ENCODE results near the gene ODF2L. TPM values are rescaled to one million over a fixed set of nuclear protein-coding genes. Genes with fewer than 3 reads are reported as not detected.

Gene ODF2L
- total RNA-seq = 10 to 100 TPM; 68.1 to 71.2 TPM
- 67.6 TPM for polyA plus RNA-seq (2013, experiment 1 of 2)
- polyA plus RNA-seq (2013, experiment 2 of 2) = 81.6 TPM
- 15.6 to 146 (median 86.9) reads per million in 172 experiments for total RNA-seq

DNA sequence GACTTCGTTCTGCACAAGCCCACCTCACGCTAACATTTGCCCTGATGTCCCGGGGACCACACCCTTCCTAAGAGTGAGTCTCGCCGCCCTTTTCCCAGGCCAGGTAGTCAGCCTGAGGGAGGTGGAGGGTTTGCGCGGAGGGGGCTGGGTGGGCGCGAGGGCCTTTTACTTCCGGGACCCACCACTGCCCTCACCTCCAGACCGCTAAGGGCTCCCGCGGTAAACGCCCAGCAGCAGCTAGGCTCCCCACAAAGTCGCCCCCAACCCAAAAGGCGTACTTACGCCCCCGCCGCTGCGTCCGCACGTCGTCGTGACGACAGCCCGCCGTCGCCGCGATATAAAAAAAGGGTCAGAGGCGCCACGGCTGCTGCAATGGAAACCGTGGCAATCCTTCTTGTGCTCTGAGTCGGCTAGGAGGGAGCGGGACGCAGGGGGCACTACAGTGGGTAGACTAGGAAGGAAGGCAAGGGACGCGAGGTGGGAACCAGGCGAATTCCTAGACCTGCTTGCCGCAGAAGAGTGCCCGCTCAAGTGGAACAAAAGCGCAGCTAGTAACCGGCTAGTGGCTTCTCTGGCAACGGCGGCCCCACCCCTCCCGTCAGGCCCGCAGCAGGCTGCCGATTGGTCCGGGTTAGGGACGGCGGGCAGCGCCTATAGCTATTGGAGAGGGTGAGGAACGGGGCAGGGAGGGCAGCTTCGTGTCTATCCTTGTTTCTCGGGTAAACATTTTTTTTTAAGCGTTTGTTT lies at the start of gene ODF2L:
ODF2L (minus strand) TSS at position 573 of the 747 bp plus-strand sequence. CDS start 9,296 bp downstream, outside the sequence.
- Mint-ChIP-seq H3K9me3 (peaks cover 2% of the 10 kb centered on the region), H3K27ac (peak within 1 kb of the TSS; percentile 96), H3K36me3 (ENCODE audit: low read depth) (peaks cover 13% of the 10 kb centered on the region), H3K4me1 (ENCODE audit: low read depth) (peaks cover 69% of the 10 kb centered on the region), H3K27me3 (no peaks in the 10 kb centered on the region), H3K4me3 (peak within 1 kb of the TSS; percentile 93)
- Histone ChIP-seq H3K36me3 (ENCODE audit: insufficient read depth, low read length) (no peaks in the 10 kb centered on the region), H3K27me3 (ENCODE audit: control insufficient read depth in 1 of 2, insufficient read depth in 2 of 2, low read length in 2 of 2) (no peaks in the 10 kb centered on the region), H3K4me3 (ENCODE audit: low read length) (peak within 1 kb of the TSS; percentile 67), H3K27ac (ENCODE audit: low read depth in 1 of 2, low read length in 2 of 2) (peak within 1 kb of the TSS; percentile 75 to 89), H3K9me3 (ENCODE audit: control insufficient read depth in 1 of 2, insufficient read depth in 1 of 2, low read length in 2 of 2) (no peaks in the 10 kb centered on the region), H3K4me1 (ENCODE audit: insufficient read depth, low read length) (peaks cover 19% of the 10 kb centered on the region)
- intact Hi-C loops (cut with DNase I, micrococcal nuclease) = loop anchor here (5.0 to 10.0 kb wide), 3 partner anchors 309 to 936 kb away; partner anchors contain the start of genes HS2ST1 (in 1 of the 2), SELENOF (in 1 of the 2) and SH3GLB1 (in 1 of the 2)
- ATAC-seq (ENCODE audit: poor library complexity) (peak; percentile 97), DNase-seq (peak; percentile 77 to 95 (median 84))
- TF ChIP-seq CTCF (IDR thresholded peaks at IDR 0.05) = no peak
- POLR2A ChIA-PET = interaction anchor here (0.9 to 2.3 kb wide), 19 partner anchors 9 to 1119 kb away, joined by 3 to 40 read pairs (median 4); partner anchors contain the start of genes BCL10, HS2ST1, LMO4 and SELENOF
- CTCF ChIA-PET = interaction anchor here (0.9 to 1.5 kb wide), 6 partner anchors 8 to 653 kb away, joined by 3 to 10 read pairs (median 4); partner anchors contain the start of gene SH3GLB1

- Mint-ChIP-seq H3K36me3 (ENCODE audit: low read depth) (no peaks in the 10 kb centered on the region), H3K27me3 (no peaks in the 10 kb centered on the region), H3K27ac (no peak overlapping the region), H3K4me3 (no peak overlapping the region), H3K4me1 (ENCODE audit: low read depth) (peaks cover 10% of the 10 kb centered on the region), H3K9me3 (no peaks in the 10 kb centered on the region)
- H3K36me3 ChIP-seq (ENCODE audit: insufficient read depth, low read length) = no peaks in the 10 kb centered on the region
- no peaks in the 10 kb centered on the region for H3K9me3 ChIP-seq (ENCODE audit: control insufficient read depth in 1 of 2, insufficient read depth in 1 of 2, low read length in 2 of 2)
- no peak for DNase-seq
- CTCF ChIA-PET = interaction anchor here (0.7 kb wide), 1 partner anchor 81 kb away, joined by 3 read pairs; no protein-coding TSS in a partner anchor
- no peak overlapping the region for H3K27ac ChIP-seq (ENCODE audit: low read depth in 1 of 2, low read length in 2 of 2)
- no peak for ATAC-seq (ENCODE audit: poor library complexity)
- no peak for TF ChIP-seq CTCF (IDR thresholded peaks at IDR 0.05)
- POLR2A ChIA-PET = no interaction called here
- intact Hi-C loops (cut with DNase I, micrococcal nuclease) = no loop called here
- H3K4me3 ChIP-seq (ENCODE audit: low read length) = no peak overlapping the region
- H3K4me1 ChIP-seq (ENCODE audit: insufficient read depth, low read length) = no peaks in the 10 kb centered on the region
- H3K27me3 ChIP-seq (ENCODE audit: control insufficient read depth in 1 of 2, insufficient read depth in 2 of 2, low read length in 2 of 2) = no peaks in the 10 kb centered on the region
Measured at GRCh38 chr1:86445919-86446318, 49.8 kb upstream of the ODF2L start.

- Mint-ChIP-seq H3K36me3 (ENCODE audit: low read depth) (no peaks in the 10 kb centered on the region), H3K27ac (no peak overlapping the region), H3K4me3 (no peak overlapping the region), H3K27me3 (peaks cover 6% of the 10 kb centered on the region), H3K4me1 (ENCODE audit: low read depth) (peaks cover 10% of the 10 kb centered on the region), H3K9me3 (no peaks in the 10 kb centered on the region)
- Histone ChIP-seq H3K4me3 (ENCODE audit: low read length) (no peak overlapping the region), H3K36me3 (ENCODE audit: insufficient read depth, low read length) (no peaks in the 10 kb centered on the region), H3K27ac (ENCODE audit: low read depth in 1 of 2, low read length in 2 of 2) (no peak overlapping the region), H3K4me1 (ENCODE audit: insufficient read depth, low read length) (no peaks in the 10 kb centered on the region), H3K9me3 (ENCODE audit: control insufficient read depth in 1 of 2, insufficient read depth in 1 of 2, low read length in 2 of 2) (no peaks in the 10 kb centered on the region), H3K27me3 (ENCODE audit: control insufficient read depth in 1 of 2, insufficient read depth in 2 of 2, low read length in 2 of 2) (no peaks in the 10 kb centered on the region)
- DNase-seq = no peak
- ChIA-PET POLR2A (interaction anchor here (0.9 to 1.8 kb wide), 3 partner anchors 12 to 262 kb away, joined by 4 to 7 read pairs (median 5); partner anchors contain the start of genes ODF2L and SH3GLB1), CTCF (no interaction called here)
- no peak for ATAC-seq (ENCODE audit: poor library complexity)
- no peak for TF ChIP-seq CTCF (IDR thresholded peaks at IDR 0.05)
- intact Hi-C loops (cut with DNase I, micrococcal nuclease) = no loop called here
Measured at GRCh38 chr1:86441997-86442396, 45.9 kb upstream of the ODF2L start.

Data from CD4-positive, alpha-beta T cell (primary cell).